ENCODE measurements around the gene NPRL2.

Gene NPRL2

DNA sequence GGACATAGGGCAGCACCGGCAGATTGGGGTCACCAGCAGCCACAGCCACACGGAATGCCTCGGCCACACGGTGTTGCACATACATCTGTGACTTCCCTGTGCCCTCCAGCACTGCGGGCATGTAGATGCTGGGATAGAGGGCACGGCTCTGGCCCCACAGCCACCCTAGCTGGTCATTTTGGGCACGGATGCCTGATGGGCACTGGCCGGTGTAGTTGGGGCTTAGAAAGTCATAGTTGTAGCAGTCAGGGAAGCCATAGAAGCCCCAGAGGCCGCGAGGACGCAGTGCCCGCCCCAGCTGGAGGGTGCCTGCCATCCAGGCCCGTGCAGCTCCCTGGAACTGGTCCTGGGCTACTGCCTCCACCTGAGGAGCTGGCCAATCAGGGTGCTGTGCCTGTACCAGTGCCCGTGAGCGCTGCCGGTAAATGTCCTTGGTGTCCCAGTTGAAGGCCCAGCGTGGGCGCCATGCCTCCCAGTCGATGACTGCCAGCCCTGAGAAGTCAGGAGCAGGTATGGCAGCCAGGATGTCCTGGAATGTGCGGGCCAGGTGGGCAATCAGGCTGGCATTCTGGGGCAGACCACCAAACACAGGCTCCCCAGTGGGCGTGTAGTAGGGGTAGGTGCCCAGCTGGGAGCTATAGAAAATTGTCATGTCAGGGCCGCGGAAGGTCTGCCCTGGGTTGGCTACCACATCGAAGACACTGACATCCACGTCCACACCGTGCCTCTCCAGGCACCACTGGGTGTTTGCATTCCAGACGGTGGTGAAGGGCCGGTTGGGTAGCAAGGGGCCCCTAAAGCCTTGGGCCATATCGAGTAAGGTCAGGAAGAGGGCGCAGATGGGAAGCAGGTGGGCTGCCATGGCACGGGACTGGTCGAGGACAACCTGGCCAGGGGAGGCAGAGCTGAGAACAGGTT lies 48.2 kb downstream of the NPRL2 start:
- no peak overlapping the region for H3K9ac ChIP-seq (ENCODE audit: low read length)
- H3K9me2 ChIP-seq (replicated peaks; ENCODE audit: insufficient read depth, low read length) = no peaks in the 10 kb centered on the region
- no peak overlapping the region for H3K4me2 ChIP-seq (ENCODE audit: low read depth, low read length, poor library complexity, severe bottlenecking)
- no peaks in the 10 kb centered on the region for H3K36me3 ChIP-seq (ENCODE audit: low read length)
- no peaks in the 10 kb centered on the region for H4K20me1 ChIP-seq (ENCODE audit: low read depth, low read length)
- TF ChIP-seq, protein P1, sequence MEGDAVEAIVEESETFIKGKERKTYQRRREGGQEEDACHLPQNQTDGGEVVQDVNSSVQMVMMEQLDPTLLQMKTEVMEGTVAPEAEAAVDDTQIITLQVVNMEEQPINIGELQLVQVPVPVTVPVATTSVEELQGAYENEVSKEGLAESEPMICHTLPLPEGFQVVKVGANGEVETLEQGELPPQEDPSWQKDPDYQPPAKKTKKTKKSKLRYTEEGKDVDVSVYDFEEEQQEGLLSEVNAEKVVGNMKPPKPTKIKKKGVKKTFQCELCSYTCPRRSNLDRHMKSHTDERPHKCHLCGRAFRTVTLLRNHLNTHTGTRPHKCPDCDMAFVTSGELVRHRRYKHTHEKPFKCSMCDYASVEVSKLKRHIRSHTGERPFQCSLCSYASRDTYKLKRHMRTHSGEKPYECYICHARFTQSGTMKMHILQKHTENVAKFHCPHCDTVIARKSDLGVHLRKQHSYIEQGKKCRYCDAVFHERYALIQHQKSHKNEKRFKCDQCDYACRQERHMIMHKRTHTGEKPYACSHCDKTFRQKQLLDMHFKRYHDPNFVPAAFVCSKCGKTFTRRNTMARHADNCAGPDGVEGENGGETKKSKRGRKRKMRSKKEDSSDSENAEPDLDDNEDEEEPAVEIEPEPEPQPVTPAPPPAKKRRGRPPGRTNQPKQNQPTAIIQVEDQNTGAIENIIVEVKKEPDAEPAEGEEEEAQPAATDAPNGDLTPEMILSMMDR (IDR thresholded peaks at IDR 0.05; ENCODE audit: insufficient read depth, low read length, poor library complexity, severe bottlenecking) = no peak
- no peak for TF ChIP-seq EZH2phosphoT487 (conservative IDR thresholded peaks at IDR 0.05; ENCODE audit: low read length)
- no peaks in the 10 kb centered on the region for H3F3A ChIP-seq (ENCODE audit: insufficient read depth)
- H3K27ac ChIP-seq (ENCODE audit: low read depth, low read length) = no peak overlapping the region
- no peaks in the 10 kb centered on the region for H3K79me2 ChIP-seq (ENCODE audit: insufficient read depth, low read length)
- no peak overlapping the region for H3K4me3 ChIP-seq (ENCODE audit: insufficient read depth, low read length, poor library complexity, severe bottlenecking)
- H2AFZ ChIP-seq (ENCODE audit: low read depth, low read length, severe bottlenecking) = no peak overlapping the region
- H3K27me3 ChIP-seq (ENCODE audit: low read length) = no peaks in the 10 kb centered on the region
- H3K9me3 ChIP-seq (ENCODE audit: insufficient read depth, low read length) = no peaks in the 10 kb centered on the region

DNA sequence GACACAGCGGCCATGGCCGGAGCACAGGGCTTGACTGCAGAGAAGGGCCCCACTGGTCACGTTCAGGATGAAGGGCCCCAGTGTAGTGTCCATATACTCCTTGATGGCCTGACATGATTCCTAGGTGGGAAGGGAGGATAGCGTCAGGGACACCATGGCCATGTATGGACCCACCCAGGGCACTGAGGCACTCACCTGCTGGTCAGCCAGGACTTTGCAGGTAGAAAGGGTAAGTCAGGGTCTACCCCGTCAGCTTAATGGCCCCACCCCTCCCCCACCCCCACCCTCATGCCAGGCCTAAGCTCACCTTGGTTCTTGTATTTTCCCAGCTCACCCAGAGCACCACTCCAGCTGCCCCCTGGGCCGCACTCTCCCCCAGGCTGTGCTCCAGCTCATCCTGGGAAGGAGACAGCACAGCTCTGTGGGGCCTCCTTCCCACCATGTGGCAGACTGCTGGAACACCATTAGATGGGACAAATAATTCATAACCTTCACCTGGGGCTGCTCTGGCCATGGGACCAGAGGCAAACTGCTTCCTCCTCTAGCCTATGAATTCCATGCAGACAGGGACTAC lies 49.8 kb downstream of the NPRL2 start:
- no peak for TF ChIP-seq EZH2phosphoT487 (conservative IDR thresholded peaks at IDR 0.05; ENCODE audit: low read length)
- TF ChIP-seq, protein P1 (IDR thresholded peaks at IDR 0.05; ENCODE audit: insufficient read depth, low read length, poor library complexity, severe bottlenecking) = no peak
- Histone ChIP-seq H3K4me3 (ENCODE audit: insufficient read depth, low read length, poor library complexity, severe bottlenecking) (no peak overlapping the region), H3K27ac (ENCODE audit: low read depth, low read length) (no peak overlapping the region), H3F3A (ENCODE audit: insufficient read depth) (no peaks in the 10 kb centered on the region), H4K20me1 (ENCODE audit: low read depth, low read length) (no peaks in the 10 kb centered on the region), H2AFZ (ENCODE audit: low read depth, low read length, severe bottlenecking) (no peak overlapping the region), H3K27me3 (ENCODE audit: low read length) (no peaks in the 10 kb centered on the region), H3K9me3 (ENCODE audit: insufficient read depth, low read length) (no peaks in the 10 kb centered on the region), H3K9ac (ENCODE audit: low read length) (0 out of 2 replicates have a peak overlapping the region, but pooled peaks have one; percentile 66), H3K36me3 (ENCODE audit: low read length) (no peaks in the 10 kb centered on the region), H3K9me2 (replicated peaks; ENCODE audit: insufficient read depth, low read length) (no peaks in the 10 kb centered on the region), H3K79me2 (ENCODE audit: insufficient read depth, low read length) (no peaks in the 10 kb centered on the region), H3K4me2 (ENCODE audit: low read depth, low read length, poor library complexity, severe bottlenecking) (no peak overlapping the region)

DNA sequence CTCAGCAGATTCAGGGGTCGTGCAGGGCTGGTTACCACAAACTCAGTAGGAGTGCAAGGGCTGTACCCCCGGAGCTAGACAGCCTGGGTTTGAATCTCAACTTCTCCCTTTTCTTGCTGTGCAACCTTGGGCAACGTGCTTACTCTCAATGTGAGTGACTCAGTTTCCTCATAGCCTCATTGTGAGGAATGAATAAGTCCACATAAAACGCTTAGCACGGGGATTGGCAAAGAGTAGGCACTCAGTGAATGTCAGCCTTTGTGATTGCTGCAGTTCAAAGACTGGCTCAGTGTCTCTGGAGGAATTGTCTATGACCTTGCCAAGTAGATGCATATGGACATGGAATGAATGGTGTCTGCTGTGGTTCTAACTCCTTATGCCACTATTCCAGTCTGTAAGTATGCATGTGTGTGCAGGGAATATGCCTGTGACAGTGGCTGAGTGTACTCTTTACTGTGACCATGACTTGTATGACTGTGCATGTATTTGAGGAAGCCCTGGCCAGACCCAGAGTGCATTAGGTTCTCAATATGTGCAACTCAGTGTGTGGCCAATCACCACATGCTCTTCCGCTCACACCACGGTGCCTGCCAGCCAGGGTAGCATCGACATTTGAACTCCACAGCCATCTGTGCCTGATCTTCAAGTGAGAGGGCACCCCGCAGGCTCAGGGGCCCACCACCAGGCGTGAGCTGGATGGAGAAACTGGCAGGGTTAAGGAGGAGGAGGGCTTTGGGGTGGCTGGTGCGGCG lies 50.5 kb downstream of the NPRL2 start:
- H4K20me1 ChIP-seq (ENCODE audit: low read depth, low read length) = no peaks in the 10 kb centered on the region
- H3K79me2 ChIP-seq (ENCODE audit: insufficient read depth, low read length) = no peaks in the 10 kb centered on the region
- H3K4me2 ChIP-seq (ENCODE audit: low read depth, low read length, poor library complexity, severe bottlenecking) = peak overlapping the region; percentile 76
- no peaks in the 10 kb centered on the region for H3K9me3 ChIP-seq (ENCODE audit: insufficient read depth, low read length)
- H2AFZ ChIP-seq (ENCODE audit: low read depth, low read length, severe bottlenecking) = peak overlapping the region; percentile 78
- H3K36me3 ChIP-seq (ENCODE audit: low read length) = no peaks in the 10 kb centered on the region
- peak overlapping the region; percentile 57 for H3K4me3 ChIP-seq (ENCODE audit: insufficient read depth, low read length, poor library complexity, severe bottlenecking)
- TF ChIP-seq, protein P1 (IDR thresholded peaks at IDR 0.05; ENCODE audit: insufficient read depth, low read length, poor library complexity, severe bottlenecking) = no peak
- no peak for TF ChIP-seq EZH2phosphoT487 (conservative IDR thresholded peaks at IDR 0.05; ENCODE audit: low read length)
- peak overlapping the region; percentile 66 for H3K9ac ChIP-seq (ENCODE audit: low read length)
- peak overlapping the region; percentile 33 for H3K27ac ChIP-seq (ENCODE audit: low read depth, low read length)
- H3F3A ChIP-seq (ENCODE audit: insufficient read depth) = no peaks in the 10 kb centered on the region
- H3K9me2 ChIP-seq (replicated peaks; ENCODE audit: insufficient read depth, low read length) = no peaks in the 10 kb centered on the region
- H3K27me3 ChIP-seq (ENCODE audit: low read length) = no peaks in the 10 kb centered on the region

All from SU-DHL-6 (cell line).